Activated CD4-positive, alpha-beta memory T cell treated with anti-CD3 and anti-CD28 coated beads for 36 hours (primary cell): ENCODE data around the gene PTPRF. TPM values are rescaled to one million over a fixed set of nuclear protein-coding genes. Genes with fewer than 3 reads are reported as not detected.

Source experiments
- CTCF ChIA-PET: fragments of 350-600 bp; sonication (Branson Sonifier 250); formaldehyde crosslinking; loops from one replicate; lab custom pipeline; 2021; ENCODE audit warnings: antibody characterized with exemption, inconsistent platforms; lab: Charles Lee
- POLR2A ChIA-PET: fragments of 350-600 bp; sonication (Branson Sonifier 250); formaldehyde crosslinking; loops from one replicate; lab custom pipeline; 2021; ENCODE audit warnings: antibody characterized with exemption; lab: Charles Lee
- DNase-seq: peaks from one replicate; pipeline ENCODE4 v3.0.0-alpha.2; 2020
- H3K27ac Mint-ChIP-seq: one replicate; pipeline ENCODE4 v1.8.0; 2021; ENCODE audit warnings: mixed read lengths
- H3K27me3 Mint-ChIP-seq: one replicate; pipeline ENCODE4 v1.8.0; 2021; ENCODE audit warnings: mixed read lengths
- H3K36me3 Mint-ChIP-seq: one replicate; pipeline ENCODE4 v1.8.0; 2021; ENCODE audit warnings: mixed read lengths
- H3K4me1 Mint-ChIP-seq: one replicate; pipeline ENCODE4 v1.8.0; 2021; ENCODE audit warnings: low read depth, mixed read lengths
- H3K4me3 Mint-ChIP-seq: one replicate; pipeline ENCODE4 v1.8.0; 2021; ENCODE audit warnings: mild to moderate bottlenecking, mixed read lengths
- H3K9me3 Mint-ChIP-seq: one replicate; pipeline ENCODE4 v1.8.0; 2021; ENCODE audit warnings: mixed read lengths
- intact Hi-C: fragments of 100-400 bp; cut with micrococcal nuclease; formaldehyde crosslinking; loops from one replicate; pipeline ENCODE4 v1.15.1; 2023
- total RNA-seq, 2 experiments: library from RNA; stranded (reverse); gene quantifications; one replicate each; pipeline ENCODE4 v1.2.3, GENCODE V29; 2021

Gene PTPRF
- total RNA-seq, 2 experiments from 2014 or later = 2.4 to 2.8 TPM

DNA sequence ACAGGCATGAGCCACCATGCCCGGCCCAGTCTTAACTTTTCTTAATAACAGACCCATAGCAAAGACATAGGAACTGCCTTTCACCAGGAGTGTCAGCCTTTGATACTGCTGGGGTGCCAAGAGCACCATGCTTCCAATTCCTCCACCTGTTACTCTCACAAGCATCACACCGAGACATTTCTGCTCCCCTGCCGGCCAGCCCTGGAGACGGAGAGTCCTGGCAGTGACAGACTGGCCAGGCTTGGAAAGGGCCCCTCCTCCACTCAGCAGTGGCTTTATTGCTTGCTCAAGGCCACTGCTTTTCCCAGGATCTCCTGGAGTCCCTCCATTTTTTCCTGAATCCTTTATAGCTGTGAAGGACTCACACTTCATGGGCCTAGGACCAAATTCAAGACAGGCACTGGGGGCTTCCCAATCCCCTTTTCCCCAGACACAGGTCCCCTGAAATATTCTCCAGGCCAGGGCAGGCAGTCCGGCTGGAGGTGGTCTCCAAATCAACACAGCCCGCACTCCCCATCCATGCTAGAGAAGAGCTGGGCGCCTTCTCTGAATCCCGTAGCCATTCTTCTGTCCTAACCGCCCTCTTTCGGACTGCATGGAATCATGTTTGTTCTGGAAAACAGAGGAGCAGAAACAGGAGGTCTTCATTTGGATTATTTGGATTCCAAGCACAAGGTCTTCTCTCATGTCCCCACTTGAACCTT is 25.5 kb upstream of the PTPRF start:
- H3K36me3 Mint-ChIP-seq = no peaks in the 10 kb centered on the region
- CTCF ChIA-PET = no interaction called here
- intact Hi-C loops = no loop called here
- POLR2A ChIA-PET = no interaction called here
- peaks cover 9% of the 10 kb centered on the region for H3K4me1 Mint-ChIP-seq
- no peaks in the 10 kb centered on the region for H3K9me3 Mint-ChIP-seq
- DNase-seq = no peak
- peaks cover 11% of the 10 kb centered on the region for H3K27me3 Mint-ChIP-seq
- no peak overlapping the region for H3K4me3 Mint-ChIP-seq
- H3K27ac Mint-ChIP-seq = no peak overlapping the region

DNA sequence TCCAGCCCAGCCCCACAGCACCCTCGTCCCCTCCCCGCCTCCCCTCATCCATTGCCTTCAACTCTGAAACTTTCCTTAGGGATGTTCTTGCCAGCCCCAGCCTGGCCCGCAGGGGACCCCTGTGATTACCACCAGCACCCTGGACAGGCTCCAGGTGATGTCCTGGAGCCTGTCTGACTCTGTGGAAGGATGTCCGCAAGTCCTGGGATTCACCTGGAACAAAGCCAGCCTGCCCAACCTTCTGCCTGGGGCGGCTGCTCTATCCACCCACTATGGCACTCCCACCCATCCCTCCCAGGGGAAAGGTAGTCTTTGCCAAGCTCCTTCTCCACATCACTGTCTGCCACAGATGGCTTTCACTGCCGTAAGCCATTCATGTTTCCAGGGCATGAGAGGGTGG is 24.4 kb upstream of the PTPRF start:
- H3K36me3 Mint-ChIP-seq = no peaks in the 10 kb centered on the region
- H3K4me1 Mint-ChIP-seq = peaks cover 9% of the 10 kb centered on the region
- intact Hi-C loops = no loop called here
- CTCF ChIA-PET = no interaction called here
- no peak for DNase-seq
- no peak overlapping the region for H3K27ac Mint-ChIP-seq
- POLR2A ChIA-PET = no interaction called here
- H3K4me3 Mint-ChIP-seq = no peak overlapping the region
- H3K27me3 Mint-ChIP-seq = peaks cover 8% of the 10 kb centered on the region
- peaks cover 1% of the 10 kb centered on the region for H3K9me3 Mint-ChIP-seq

DNA sequence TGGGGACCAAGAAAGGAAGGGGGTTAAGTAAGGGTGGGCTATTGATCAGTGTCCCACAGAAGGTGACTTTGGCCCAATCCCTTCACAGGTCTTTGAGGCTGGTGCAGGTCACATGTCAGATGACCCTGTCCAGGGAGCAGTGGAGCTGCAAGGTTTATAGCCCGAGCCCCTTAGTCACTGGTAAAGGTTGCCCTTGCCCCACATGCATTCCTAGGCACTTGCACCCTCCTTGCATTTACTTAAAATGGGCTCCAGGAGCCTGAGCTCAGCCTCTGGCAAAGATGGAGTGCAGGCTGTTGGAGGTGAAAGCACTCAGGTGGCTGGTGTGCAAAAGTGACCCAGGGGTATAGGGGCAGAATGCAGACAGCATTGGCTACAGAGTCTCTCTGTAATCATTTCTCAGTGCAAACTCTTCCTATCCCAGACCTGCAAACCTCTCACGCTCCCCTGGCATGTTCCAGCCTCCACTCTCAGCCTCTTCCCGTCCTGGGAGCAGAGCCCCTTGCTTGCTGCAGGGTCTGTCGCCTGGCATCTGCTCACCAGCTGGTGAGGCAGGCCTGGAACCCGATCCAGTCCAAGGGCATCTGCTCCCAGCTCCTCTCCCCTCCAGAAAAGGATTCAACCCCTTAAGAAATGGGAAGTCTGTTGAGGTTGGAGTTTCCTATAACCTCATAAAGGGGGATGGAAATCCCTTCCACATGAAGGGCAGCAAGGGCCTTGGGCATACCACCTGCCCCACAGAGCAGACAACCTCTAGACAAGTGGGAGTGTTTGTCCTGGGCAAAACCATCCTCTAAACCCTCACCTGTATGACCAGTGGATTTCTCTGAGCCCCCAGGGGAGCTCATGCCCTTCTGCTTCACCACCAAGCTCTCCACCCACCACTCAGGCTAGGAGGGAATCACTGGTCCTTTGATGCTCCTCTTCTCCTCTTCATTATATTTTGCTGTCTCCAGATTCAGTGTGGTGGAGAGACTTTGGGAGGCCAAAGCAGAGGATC is 23.1 kb upstream of the PTPRF start:
- H3K27ac Mint-ChIP-seq = no peak overlapping the region
- H3K27me3 Mint-ChIP-seq = peaks cover 9% of the 10 kb centered on the region
- DNase-seq = no peak
- ChIA-PET POLR2A (no interaction called here), CTCF (interaction anchor here (0.9 kb wide), 1 partner anchor 256 kb away, joined by 3 read pairs; no protein-coding TSS in a partner anchor)
- intact Hi-C loops = no loop called here
- peaks cover 5% of the 10 kb centered on the region for H3K9me3 Mint-ChIP-seq
- H3K36me3 Mint-ChIP-seq = no peaks in the 10 kb centered on the region
- H3K4me3 Mint-ChIP-seq = no peak overlapping the region
- H3K4me1 Mint-ChIP-seq = peaks cover 9% of the 10 kb centered on the region

DNA sequence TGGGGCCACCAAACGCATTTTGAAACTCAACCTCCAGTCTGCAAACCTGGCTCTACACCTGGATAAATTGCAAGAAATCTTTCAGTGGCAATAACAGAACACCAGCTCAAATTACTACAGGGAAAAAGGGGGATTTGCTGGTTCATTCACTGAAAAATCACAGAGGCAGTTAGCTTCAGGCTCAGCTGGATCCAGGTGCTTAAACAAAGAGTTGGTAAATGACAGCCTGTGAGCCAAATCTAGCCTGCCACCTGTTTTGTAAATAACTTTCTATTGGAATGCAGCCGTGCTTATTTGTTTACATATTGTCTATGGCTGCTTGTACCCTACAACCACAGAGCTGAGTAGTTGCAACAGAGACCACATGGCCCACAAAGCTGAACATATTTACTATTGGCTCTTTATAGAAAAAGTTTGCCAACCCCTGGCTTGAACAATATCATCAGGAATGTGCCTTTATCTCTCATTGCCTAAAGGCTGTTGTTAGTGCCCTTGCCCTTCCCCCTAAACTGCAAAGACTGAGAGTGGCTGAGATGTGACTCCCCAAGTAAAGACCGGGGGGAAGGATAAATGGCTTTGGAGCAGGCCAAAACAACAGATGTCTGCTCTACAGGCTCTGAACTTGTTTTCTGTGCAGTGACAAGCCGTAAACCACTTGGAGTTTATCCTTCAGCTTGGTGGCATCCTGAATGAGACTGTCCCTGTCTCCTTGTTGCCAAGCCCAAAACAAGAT is 21.5 kb upstream of the PTPRF start:
- H3K36me3 Mint-ChIP-seq = no peaks in the 10 kb centered on the region

DNA sequence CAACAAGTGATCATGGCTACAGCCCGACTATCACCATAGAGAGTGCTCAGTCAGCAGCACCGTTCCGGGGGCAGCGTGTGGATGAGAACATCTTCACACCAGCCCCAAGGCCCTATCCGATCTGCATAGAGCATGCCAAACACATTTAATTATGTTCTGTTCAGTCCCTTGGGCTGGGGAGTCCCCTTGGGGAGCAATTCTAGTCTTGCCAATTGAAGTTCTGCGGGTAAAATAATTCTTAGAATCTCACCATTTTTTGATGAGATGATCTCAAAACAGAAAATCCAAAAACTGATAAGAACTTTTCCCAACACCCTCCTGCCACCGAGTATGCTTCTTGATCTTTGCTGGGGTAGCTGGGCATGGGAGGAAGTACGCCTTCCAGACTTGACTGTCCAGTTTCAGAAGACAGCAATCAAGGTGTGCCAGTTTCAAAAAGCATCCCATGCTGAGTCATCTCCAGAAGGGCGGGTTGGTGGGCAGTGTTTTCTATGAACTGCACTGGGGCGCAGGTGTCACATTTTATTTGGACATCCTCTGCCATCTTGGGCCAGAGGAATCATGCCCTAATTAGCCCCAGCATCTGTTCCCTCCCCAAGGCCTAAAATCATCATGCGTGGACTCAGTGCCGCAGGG is 20.8 kb upstream of the PTPRF start:
- H3K27ac Mint-ChIP-seq = no peak overlapping the region
- peak; percentile 45 for DNase-seq
- H3K9me3 Mint-ChIP-seq = peaks cover 5% of the 10 kb centered on the region
- CTCF ChIA-PET = no interaction called here
- no peak overlapping the region for H3K4me3 Mint-ChIP-seq
- peaks cover 13% of the 10 kb centered on the region for H3K27me3 Mint-ChIP-seq
- peaks cover 9% of the 10 kb centered on the region for H3K4me1 Mint-ChIP-seq
- POLR2A ChIA-PET = interaction anchor here (1.3 kb wide), 1 partner anchor 12 kb away, joined by 4 read pairs; no protein-coding TSS in a partner anchor
- intact Hi-C loops = no loop called here
- H3K36me3 Mint-ChIP-seq = no peaks in the 10 kb centered on the region

More for the DNA sequence above, 21.5 kb upstream of the PTPRF start:
- H3K27me3 Mint-ChIP-seq = peaks cover 10% of the 10 kb centered on the region
- intact Hi-C loops = no loop called here
- no peak for DNase-seq
- H3K4me3 Mint-ChIP-seq = no peak overlapping the region
- H3K9me3 Mint-ChIP-seq = peaks cover 5% of the 10 kb centered on the region
- H3K27ac Mint-ChIP-seq = no peak overlapping the region
- peaks cover 9% of the 10 kb centered on the region for H3K4me1 Mint-ChIP-seq
- CTCF ChIA-PET = no interaction called here
- POLR2A ChIA-PET = no interaction called here

DNA sequence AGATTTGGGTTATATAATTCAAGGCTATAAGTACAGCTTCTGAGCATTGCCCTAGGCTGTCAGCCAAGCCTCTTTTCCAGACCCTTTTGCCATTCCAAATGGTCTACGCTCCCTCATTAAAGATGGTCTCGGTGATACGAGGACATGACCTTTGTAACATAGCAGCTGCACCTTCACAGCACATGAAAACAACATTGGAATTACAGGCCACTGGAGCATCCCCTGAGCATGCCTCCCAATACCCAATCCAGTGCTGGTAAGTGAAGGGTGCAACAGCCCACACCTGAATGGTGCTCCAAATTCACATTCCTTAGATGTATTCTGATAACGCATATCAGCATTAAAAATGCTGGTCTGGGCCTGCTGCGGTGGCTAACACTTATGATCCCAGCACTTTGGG is 20.1 kb upstream of the PTPRF start:
- Mint-ChIP-seq H3K27ac (no peak overlapping the region), H3K27me3 (peaks cover 13% of the 10 kb centered on the region), H3K36me3 (no peaks in the 10 kb centered on the region), H3K9me3 (peaks cover 5% of the 10 kb centered on the region), H3K4me1 (peaks cover 9% of the 10 kb centered on the region), H3K4me3 (no peak overlapping the region)
- no peak for DNase-seq
- CTCF ChIA-PET = no interaction called here
- POLR2A ChIA-PET = interaction anchor here (1.3 kb wide), 1 partner anchor 11 kb away, joined by 4 read pairs; no protein-coding TSS in a partner anchor
- intact Hi-C loops = no loop called here

DNA sequence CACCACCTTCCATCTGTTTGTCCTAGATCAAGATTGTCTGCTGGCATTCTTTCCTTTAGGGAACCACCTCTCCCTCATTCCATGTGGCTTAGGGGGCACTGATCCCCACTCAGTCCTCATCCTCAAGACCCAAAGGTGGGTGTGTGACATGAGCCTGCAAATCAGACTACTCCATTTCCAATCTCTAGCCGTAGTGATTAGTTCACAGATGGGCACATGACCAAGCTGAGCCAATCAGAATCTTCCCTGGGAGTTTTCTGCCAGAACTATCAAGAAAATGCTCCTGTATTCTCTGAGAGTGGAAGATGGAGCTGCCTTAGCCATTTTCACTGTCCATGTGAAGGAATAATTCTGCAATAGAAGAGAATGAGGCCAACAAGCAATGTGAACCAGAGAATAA is 19.3 kb upstream of the PTPRF start:
- CTCF ChIA-PET = no interaction called here

DNA sequence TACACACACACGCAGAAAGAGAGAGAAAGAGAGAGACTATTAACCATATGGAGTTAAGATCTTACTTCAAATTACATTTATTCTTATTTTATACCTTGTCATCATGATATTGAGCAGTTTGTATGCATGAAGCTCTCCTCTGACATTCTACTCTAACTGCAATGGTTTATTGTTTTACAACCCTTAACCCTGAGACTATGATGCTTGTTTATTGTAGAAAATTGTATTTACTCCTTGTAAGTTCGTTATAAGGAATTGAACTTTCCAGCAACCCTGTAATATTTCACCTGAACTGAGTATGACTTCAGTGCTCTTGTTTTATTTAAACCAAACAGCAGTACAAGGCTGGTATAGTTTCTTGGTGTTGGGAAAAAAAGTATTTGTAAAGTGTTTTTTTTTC is 18.6 kb upstream of the PTPRF start:
- Mint-ChIP-seq H3K4me1 (peaks cover 9% of the 10 kb centered on the region), H3K36me3 (no peaks in the 10 kb centered on the region), H3K9me3 (peaks cover 5% of the 10 kb centered on the region), H3K4me3 (no peak overlapping the region), H3K27me3 (peaks cover 10% of the 10 kb centered on the region), H3K27ac (no peak overlapping the region)
- no peak for DNase-seq
- POLR2A ChIA-PET = no interaction called here
- CTCF ChIA-PET = interaction anchor here (1.1 kb wide), 1 partner anchor 524 kb away, joined by 3 read pairs; no protein-coding TSS in a partner anchor
- intact Hi-C loops = no loop called here

More for the DNA sequence above, 19.3 kb upstream of the PTPRF start:
- H3K27me3 Mint-ChIP-seq = peaks cover 11% of the 10 kb centered on the region
- H3K9me3 Mint-ChIP-seq = peaks cover 5% of the 10 kb centered on the region
- no peak overlapping the region for H3K4me3 Mint-ChIP-seq
- POLR2A ChIA-PET = no interaction called here
- intact Hi-C loops = no loop called here
- no peak overlapping the region for H3K27ac Mint-ChIP-seq
- peaks cover 9% of the 10 kb centered on the region for H3K4me1 Mint-ChIP-seq
- H3K36me3 Mint-ChIP-seq = no peaks in the 10 kb centered on the region
- no peak for DNase-seq

DNA sequence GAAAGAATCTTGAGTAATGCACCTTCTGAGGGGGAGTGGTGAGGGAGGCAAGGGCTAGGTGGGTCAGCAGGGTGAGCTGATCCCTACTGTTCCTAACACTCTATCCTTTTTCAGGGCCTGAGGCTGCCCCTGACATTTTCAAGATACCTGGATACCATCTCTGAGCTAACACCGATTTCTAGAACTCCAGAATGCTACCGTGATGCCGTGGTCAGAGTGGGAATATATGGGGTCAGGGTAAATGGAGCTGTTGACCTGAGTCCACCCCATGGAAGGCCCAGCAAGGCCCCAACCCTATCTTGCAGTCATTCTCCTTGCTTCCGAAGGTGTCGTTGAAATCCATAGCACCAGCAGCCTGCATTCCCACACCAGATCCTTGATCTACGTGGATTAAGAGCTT is 18.0 kb upstream of the PTPRF start:
- no peak overlapping the region for H3K27ac Mint-ChIP-seq
- H3K4me1 Mint-ChIP-seq = peaks cover 9% of the 10 kb centered on the region
- POLR2A ChIA-PET = no interaction called here
- peaks cover 5% of the 10 kb centered on the region for H3K9me3 Mint-ChIP-seq
- no peak for DNase-seq
- CTCF ChIA-PET = interaction anchor here (1.0 to 1.1 kb wide), 3 partner anchors 286 to 524 kb away, joined by 3 read pairs; no protein-coding TSS in a partner anchor
- no peaks in the 10 kb centered on the region for H3K36me3 Mint-ChIP-seq
- H3K4me3 Mint-ChIP-seq = no peak overlapping the region
- H3K27me3 Mint-ChIP-seq = peaks cover 10% of the 10 kb centered on the region
- intact Hi-C loops = no loop called here

DNA sequence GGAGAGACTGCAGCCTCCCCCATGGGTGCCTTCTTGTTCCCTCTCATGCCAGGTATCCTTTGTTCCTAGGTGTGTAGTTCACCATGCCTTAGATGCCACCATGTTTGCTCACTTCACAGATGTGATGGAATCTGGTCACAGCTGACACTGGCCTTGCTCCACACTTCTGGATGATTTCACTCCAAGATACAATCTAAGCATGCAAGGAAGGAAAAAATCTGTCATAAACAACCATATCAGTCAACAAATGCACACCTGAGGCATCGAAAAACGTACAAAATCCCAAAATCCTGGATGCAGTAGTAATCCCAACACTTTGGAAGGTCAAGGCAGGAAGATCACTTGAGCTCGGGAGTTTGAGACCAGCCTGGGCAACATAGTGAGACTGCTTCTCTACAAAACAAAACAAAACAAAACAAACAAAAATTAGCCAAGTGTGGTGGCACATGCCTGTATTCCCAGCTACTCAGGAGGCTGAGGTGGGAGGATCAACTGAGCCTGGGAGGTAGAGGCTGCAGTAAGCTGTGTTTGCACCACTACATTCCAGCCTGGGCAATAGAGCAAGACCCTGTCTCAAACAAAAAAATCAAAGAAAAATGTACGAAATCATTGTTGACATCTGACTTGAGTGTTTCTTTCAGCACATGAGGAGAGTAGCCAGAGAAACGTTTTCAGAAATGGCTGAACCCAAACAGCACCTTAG is 17.1 kb upstream of the PTPRF start:
- peaks cover 5% of the 10 kb centered on the region for H3K9me3 Mint-ChIP-seq
- CTCF ChIA-PET = interaction anchor here (1.0 to 1.1 kb wide), 2 partner anchors 287 to 421 kb away, joined by 3 read pairs; no protein-coding TSS in a partner anchor

More for the DNA sequence above, 17.1 kb upstream of the PTPRF start:
- Mint-ChIP-seq H3K4me3 (no peak overlapping the region), H3K27ac (no peak overlapping the region), H3K4me1 (peaks cover 9% of the 10 kb centered on the region), H3K36me3 (no peaks in the 10 kb centered on the region), H3K27me3 (peaks cover 10% of the 10 kb centered on the region)
- intact Hi-C loops = no loop called here
- POLR2A ChIA-PET = no interaction called here
- no peak for DNase-seq
